ENCODE data around the gene CDKN2B. TPM values are rescaled to one million over a fixed set of nuclear protein-coding genes. Genes with fewer than 3 reads are reported as not detected.

CDKN2B gene
- total and polyA plus RNA-seq, 2 experiments from 2014 or later, result 0.29 to 0.83 TPM

- H3K4me2 ChIP-seq, result no peak overlapping the region
- no peaks in the 10 kb centered on the region for H3K79me2 ChIP-seq (replicated peaks; ENCODE audit: insufficient read depth)
- H3K36me3 ChIP-seq (ENCODE audit: insufficient read depth), result no peaks in the 10 kb centered on the region
- H3K4me3 Mint-ChIP-seq, result no peak overlapping the region
- no peak overlapping the region for H2AFZ ChIP-seq
- no peak for DNase-seq (ENCODE audit: low spot score)
- H3K27ac ChIP-seq (ENCODE audit: low read depth), result no peak overlapping the region
- H3K9me2 ChIP-seq (ENCODE audit: insufficient read depth), result no peaks in the 10 kb centered on the region
- H3K9me3 Mint-ChIP-seq, result no peaks in the 10 kb centered on the region
- TF ChIP-seq EZH2phosphoT487 (IDR thresholded peaks at IDR 0.05; ENCODE audit: unreplicated experiment) (no peak), ZNF331 (CRISPR knock-in tag; IDR thresholded peaks at IDR 0.05; ENCODE audit: low read depth) (no peak), ETS1 (IDR thresholded peaks at IDR 0.05) (no peak), STAT1 (IDR thresholded peaks at IDR 0.05; ENCODE audit: unreplicated experiment) (no peak), EZH2 (IDR thresholded peaks at IDR 0.05; ENCODE audit: low read depth, unreplicated experiment) (no peak), ZNF114 (CRISPR knock-in tag; IDR thresholded peaks at IDR 0.05) (no peak), CREB1 (CRISPR knock-in tag; IDR thresholded peaks at IDR 0.05; ENCODE audit: low read depth) (no peak), JUNB (IDR thresholded peaks at IDR 0.05; ENCODE audit: unreplicated experiment) (no peak), NANOG (IDR thresholded peaks at IDR 0.05; ENCODE audit: borderline replicate concordance) (no peak), POLR2AphosphoS5 (IDR thresholded peaks at IDR 0.05; ENCODE audit: low read depth) (no peak)
- TF ChIP-seq, protein P1, sequence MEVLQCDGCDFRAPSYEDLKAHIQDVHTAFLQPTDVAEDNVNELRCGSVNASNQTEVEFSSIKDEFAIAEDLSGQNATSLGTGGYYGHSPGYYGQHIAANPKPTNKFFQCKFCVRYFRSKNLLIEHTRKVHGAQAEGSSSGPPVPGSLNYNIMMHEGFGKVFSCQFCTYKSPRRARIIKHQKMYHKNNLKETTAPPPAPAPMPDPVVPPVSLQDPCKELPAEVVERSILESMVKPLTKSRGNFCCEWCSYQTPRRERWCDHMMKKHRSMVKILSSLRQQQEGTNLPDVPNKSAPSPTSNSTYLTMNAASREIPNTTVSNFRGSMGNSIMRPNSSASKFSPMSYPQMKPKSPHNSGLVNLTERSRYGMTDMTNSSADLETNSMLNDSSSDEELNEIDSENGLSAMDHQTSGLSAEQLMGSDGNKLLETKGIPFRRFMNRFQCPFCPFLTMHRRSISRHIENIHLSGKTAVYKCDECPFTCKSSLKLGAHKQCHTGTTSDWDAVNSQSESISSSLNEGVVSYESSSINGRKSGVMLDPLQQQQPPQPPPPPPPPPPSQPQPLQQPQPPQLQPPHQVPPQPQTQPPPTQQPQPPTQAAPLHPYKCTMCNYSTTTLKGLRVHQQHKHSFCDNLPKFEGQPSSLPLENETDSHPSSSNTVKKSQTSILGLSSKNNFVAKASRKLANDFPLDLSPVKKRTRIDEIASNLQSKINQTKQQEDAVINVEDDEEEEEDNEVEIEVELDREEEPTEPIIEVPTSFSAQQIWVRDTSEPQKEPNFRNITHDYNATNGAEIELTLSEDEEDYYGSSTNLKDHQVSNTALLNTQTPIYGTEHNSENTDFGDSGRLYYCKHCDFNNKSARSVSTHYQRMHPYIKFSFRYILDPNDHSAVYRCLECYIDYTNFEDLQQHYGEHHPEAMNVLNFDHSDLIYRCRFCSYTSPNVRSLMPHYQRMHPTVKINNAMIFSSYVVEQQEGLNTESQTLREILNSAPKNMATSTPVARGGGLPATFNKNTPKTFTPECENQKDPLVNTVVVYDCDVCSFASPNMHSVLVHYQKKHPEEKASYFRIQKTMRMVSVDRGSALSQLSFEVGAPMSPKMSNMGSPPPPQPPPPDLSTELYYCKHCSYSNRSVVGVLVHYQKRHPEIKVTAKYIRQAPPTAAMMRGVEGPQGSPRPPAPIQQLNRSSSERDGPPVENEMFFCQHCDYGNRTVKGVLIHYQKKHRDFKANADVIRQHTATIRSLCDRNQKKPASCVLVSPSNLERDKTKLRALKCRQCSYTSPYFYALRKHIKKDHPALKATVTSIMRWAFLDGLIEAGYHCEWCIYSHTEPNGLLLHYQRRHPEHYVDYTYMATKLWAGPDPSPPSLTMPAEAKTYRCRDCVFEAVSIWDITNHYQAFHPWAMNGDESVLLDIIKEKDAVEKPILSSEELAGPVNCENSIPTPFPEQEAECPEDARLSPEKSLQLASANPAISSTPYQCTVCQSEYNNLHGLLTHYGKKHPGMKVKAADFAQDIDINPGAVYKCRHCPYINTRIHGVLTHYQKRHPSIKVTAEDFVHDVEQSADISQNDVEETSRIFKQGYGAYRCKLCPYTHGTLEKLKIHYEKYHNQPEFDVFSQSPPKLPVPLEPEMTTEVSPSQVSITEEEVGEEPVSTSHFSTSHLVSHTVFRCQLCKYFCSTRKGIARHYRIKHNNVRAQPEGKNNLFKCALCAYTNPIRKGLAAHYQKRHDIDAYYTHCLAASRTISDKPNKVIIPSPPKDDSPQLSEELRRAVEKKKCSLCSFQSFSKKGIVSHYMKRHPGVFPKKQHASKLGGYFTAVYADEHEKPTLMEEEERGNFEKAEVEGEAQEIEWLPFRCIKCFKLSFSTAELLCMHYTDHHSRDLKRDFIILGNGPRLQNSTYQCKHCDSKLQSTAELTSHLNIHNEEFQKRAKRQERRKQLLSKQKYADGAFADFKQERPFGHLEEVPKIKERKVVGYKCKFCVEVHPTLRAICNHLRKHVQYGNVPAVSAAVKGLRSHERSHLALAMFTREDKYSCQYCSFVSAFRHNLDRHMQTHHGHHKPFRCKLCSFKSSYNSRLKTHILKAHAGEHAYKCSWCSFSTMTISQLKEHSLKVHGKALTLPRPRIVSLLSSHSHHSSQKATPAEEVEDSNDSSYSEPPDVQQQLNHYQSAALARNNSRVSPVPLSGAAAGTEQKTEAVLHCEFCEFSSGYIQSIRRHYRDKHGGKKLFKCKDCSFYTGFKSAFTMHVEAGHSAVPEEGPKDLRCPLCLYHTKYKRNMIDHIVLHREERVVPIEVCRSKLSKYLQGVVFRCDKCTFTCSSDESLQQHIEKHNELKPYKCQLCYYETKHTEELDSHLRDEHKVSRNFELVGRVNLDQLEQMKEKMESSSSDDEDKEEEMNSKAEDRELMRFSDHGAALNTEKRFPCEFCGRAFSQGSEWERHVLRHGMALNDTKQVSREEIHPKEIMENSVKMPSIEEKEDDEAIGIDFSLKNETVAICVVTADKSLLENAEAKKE (CRISPR knock-in tag; IDR thresholded peaks at IDR 0.05), result no peak
- TF ChIP-seq, protein P2, sequence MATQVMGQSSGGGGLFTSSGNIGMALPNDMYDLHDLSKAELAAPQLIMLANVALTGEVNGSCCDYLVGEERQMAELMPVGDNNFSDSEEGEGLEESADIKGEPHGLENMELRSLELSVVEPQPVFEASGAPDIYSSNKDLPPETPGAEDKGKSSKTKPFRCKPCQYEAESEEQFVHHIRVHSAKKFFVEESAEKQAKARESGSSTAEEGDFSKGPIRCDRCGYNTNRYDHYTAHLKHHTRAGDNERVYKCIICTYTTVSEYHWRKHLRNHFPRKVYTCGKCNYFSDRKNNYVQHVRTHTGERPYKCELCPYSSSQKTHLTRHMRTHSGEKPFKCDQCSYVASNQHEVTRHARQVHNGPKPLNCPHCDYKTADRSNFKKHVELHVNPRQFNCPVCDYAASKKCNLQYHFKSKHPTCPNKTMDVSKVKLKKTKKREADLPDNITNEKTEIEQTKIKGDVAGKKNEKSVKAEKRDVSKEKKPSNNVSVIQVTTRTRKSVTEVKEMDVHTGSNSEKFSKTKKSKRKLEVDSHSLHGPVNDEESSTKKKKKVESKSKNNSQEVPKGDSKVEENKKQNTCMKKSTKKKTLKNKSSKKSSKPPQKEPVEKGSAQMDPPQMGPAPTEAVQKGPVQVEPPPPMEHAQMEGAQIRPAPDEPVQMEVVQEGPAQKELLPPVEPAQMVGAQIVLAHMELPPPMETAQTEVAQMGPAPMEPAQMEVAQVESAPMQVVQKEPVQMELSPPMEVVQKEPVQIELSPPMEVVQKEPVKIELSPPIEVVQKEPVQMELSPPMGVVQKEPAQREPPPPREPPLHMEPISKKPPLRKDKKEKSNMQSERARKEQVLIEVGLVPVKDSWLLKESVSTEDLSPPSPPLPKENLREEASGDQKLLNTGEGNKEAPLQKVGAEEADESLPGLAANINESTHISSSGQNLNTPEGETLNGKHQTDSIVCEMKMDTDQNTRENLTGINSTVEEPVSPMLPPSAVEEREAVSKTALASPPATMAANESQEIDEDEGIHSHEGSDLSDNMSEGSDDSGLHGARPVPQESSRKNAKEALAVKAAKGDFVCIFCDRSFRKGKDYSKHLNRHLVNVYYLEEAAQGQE (IDR thresholded peaks at IDR 0.05; ENCODE audit: unreplicated experiment), result no peak
- peaks cover 12% of the 10 kb centered on the region; the same call in 2 of the 3 replicates for H3K4me1 Mint-ChIP-seq
- no peaks in the 10 kb centered on the region for H3F3A ChIP-seq (replicated peaks; ENCODE audit: low read depth)
- H3K4me1 ChIP-seq (ENCODE audit: insufficient read depth), result peaks cover 6% of the 10 kb centered on the region; the same call in 1 of the 2 replicates
- no peaks in the 10 kb centered on the region for H4K20me1 ChIP-seq (replicated peaks; ENCODE audit: insufficient read depth)
- H3K36me3 Mint-ChIP-seq (ENCODE audit: low read depth), result no peaks in the 10 kb centered on the region
- no peak overlapping the region for H3K4me3 ChIP-seq
- no peaks in the 10 kb centered on the region for H3K27me3 Mint-ChIP-seq (ENCODE audit: insufficient read depth, low read depth, poor library complexity)
- no peak for ATAC-seq
- H3K27ac Mint-ChIP-seq, result no peak overlapping the region
- H3K27me3 ChIP-seq (ENCODE audit: insufficient read depth), result no peaks in the 10 kb centered on the region
Observed at GRCh38 chr9:22036866-22037626, 27.9 kb upstream of the CDKN2B start.
